ENCODE data around the gene KEAP1.

- TF ChIP-seq CTCF (IDR thresholded peaks at IDR 0.05) = no peak
- TF ChIP-seq POLR2A (IDR thresholded peaks at IDR 0.05) = no peak
Measured at GRCh38 chr19:10464456-10464855, 38.7 kb downstream of the KEAP1 start.

Data from Peyer's patch (tissue), 4 donors.